HCT116 (cell line): ENCODE results near the gene TTC39C. TPM values are rescaled to one million over a fixed set of nuclear protein-coding genes. Genes with fewer than 3 reads are reported as not detected.

ENCODE experiments used
- ATAC-seq: fragments of 200-7000 bp; cut with Tn5 transposase; 2 replicates; pipeline ENCODE4 v1.9.1; 2020; ENCODE audit warnings: mild to moderate bottlenecking, moderate library complexity
- BruUV-seq: library from RNA; stranded (reverse); fragments of 400-500 nt; replicated peaks from 2 replicates; lab custom pipeline; 2021; lab: Mats Ljungman, UMichigan
- CTCF ChIA-PET: fragments of 300-600 bp; sonication (Branson Sonifier 250); formaldehyde crosslinking; loops from one replicate; lab custom pipeline; 2021; ENCODE audit warnings: antibody characterized with exemption; lab: Charles Lee
- POLR2A ChIA-PET: fragments of 300-600, 350-600 bp; sonication (Branson Sonifier 250); formaldehyde crosslinking; loops from one replicate; lab custom pipeline; 2021; ENCODE audit warnings: antibody characterized with exemption; lab: Charles Lee
- RAD21 ChIA-PET, 2 experiments: fragments of 300-600 bp; sonication (Branson Sonifier 250); formaldehyde crosslinking; loops; one replicate each; lab custom pipeline; 2023; ENCODE audit warnings: low total read pairs in 2 of 2; ENCODE audit not compliant: uncharacterized antibody in 2 of 2, unreplicated experiment in 2 of 2, low non-redundant PET in 1 of 2; lab: Charles Lee
- DNase-seq: peaks from one replicate; pipeline ENCODE4 v3.0.0-alpha.2; 2010; ENCODE audit warnings: low read depth, low spot score
- H2AFZ ChIP-seq: fragments of 200-600 bp; shearing (Covaris generic), sonication (generic); 2 replicates; pipeline ENCODE4 v1.6.1; 2017; ENCODE audit warnings: low read depth, mixed run types, mixed read lengths, antibody characterized with exemption, low read length; ENCODE audit not compliant: poor library complexity, severe bottlenecking
- H3K27ac ChIP-seq: 2 replicates; pipeline ENCODE4 v1.5.1; 2012; ENCODE audit warnings: low read depth, low read length
- H3K27me3 ChIP-seq: fragments of 200-600 bp; sonication (generic); 2 replicates; pipeline ENCODE4 v1.6.1; 2016; ENCODE audit warnings: mixed run types, low read length, mixed read lengths; ENCODE audit not compliant: insufficient read depth
- H3K36me3 ChIP-seq, 2 experiments: fragments of 200-500 bp in 1 of 2; fragments of 200-600 bp in 1 of 2; sonication (Bioruptor generic) in 1 of 2; sonication (generic) in 1 of 2; 2 replicates each; pipeline versions ENCODE4 v1.5.1 to v1.6.1; 2014 to 2016; ENCODE audit warnings: low read length in 2 of 2, inconsistent platforms in 1 of 2, mixed read lengths in 1 of 2, mixed run types in 1 of 2; ENCODE audit not compliant: insufficient read depth in 2 of 2, control insufficient read depth in 1 of 2
- H3K4me1 ChIP-seq, 2 experiments: fragments of 200-600 bp in 1 of 2; sonication (generic) in 1 of 2; 2 replicates each; pipeline versions ENCODE4 v1.5.1 to v1.6.1; 2012 to 2017; ENCODE audit warnings: low read length in 2 of 2, inconsistent platforms in 1 of 2, mild to moderate bottlenecking in 1 of 2, mixed read lengths in 1 of 2, mixed run types in 1 of 2, moderate library complexity in 1 of 2; ENCODE audit not compliant: insufficient read depth in 2 of 2, control insufficient read depth in 1 of 2
- H3K4me2 ChIP-seq: fragments of 200-600 bp; sonication (generic); 2 replicates; pipeline ENCODE4 v1.6.1; 2017; ENCODE audit warnings: mixed run types, low read length, mixed read lengths
- H3K4me3 ChIP-seq, 2 experiments: fragments of 200-600 bp in 1 of 2; sonication (generic) in 1 of 2; replicated peaks in 1 of 2; 2 replicates each; pipeline ENCODE4 v1.5.1; 2011 to 2016; ENCODE audit warnings: low read length in 2 of 2, control low read depth in 1 of 2, low read depth in 1 of 2, mild to moderate bottlenecking in 1 of 2, mixed read lengths in 1 of 2, mixed run types in 1 of 2
- H3K79me2 ChIP-seq: fragments of 200-600 bp; sonication (generic); 2 replicates; pipeline ENCODE4 v1.6.1; 2017; ENCODE audit warnings: mild to moderate bottlenecking, mixed run types, low read length, moderate library complexity, mixed read lengths; ENCODE audit not compliant: insufficient read depth
- H3K9ac ChIP-seq: fragments of 200-600 bp; sonication (generic); 2 replicates; pipeline ENCODE4 v1.6.1; 2016; ENCODE audit warnings: low read length, mixed read lengths
- H3K9me2 ChIP-seq: fragments of 200-600 bp; sonication (generic), shearing (Covaris generic); 2 replicates; pipeline ENCODE4 v1.6.1; 2017; ENCODE audit warnings: mixed run types, mild to moderate bottlenecking, moderate library complexity; ENCODE audit not compliant: insufficient read depth
- H3K9me3 ChIP-seq, 2 experiments: fragments of 200-500 bp in 1 of 2; fragments of 200-600 bp in 1 of 2; sonication (Bioruptor generic) in 1 of 2; sonication (generic) in 1 of 2; 2 replicates each; pipeline ENCODE4 v1.6.1; 2014 to 2017; ENCODE audit warnings: low read length in 2 of 2, mixed read lengths in 2 of 2, inconsistent platforms in 1 of 2, low read depth in 1 of 2, mild to moderate bottlenecking in 1 of 2, mixed run types in 1 of 2, moderate library complexity in 1 of 2; ENCODE audit not compliant: control insufficient read depth in 1 of 2, insufficient read depth in 1 of 2
- H4K20me1 ChIP-seq: fragments of 200-600 bp; sonication (generic), shearing (Covaris generic); 2 replicates; pipeline ENCODE4 v1.6.1; 2017; ENCODE audit warnings: mixed run types, mild to moderate bottlenecking, moderate library complexity; ENCODE audit not compliant: insufficient read depth
- CBX3 ChIP-seq: IDR thresholded peaks from 2 replicates; pipeline ENCODE4 v1.6.1; 2012; ENCODE audit warnings: low read depth
- CEBPB ChIP-seq: IDR thresholded peaks from 2 replicates; pipeline ENCODE4 v1.6.1; 2012; ENCODE audit warnings: low read depth
- EGR1 ChIP-seq: IDR thresholded peaks from 2 replicates; pipeline ENCODE4 v1.6.1; 2012; ENCODE audit warnings: low read depth
- ELF1 ChIP-seq: IDR thresholded peaks from 2 replicates; pipeline ENCODE4 v1.6.1; 2012; ENCODE audit warnings: low read depth, borderline replicate concordance
- EZH2phosphoT487 ChIP-seq: fragments of 200-600 bp; IDR thresholded peaks from 2 replicates; pipeline ENCODE4 v1.6.1; 2018; ENCODE audit warnings: antibody characterized with exemption, borderline replicate concordance
- JUND ChIP-seq: IDR thresholded peaks from 2 replicates; pipeline ENCODE4 v1.6.1; 2012
- MAX ChIP-seq: IDR thresholded peaks from 2 replicates; pipeline ENCODE4 v1.6.1; 2012
- POLR2A ChIP-seq: IDR thresholded peaks from 2 replicates; pipeline ENCODE4 v1.7.0; 2011; ENCODE audit warnings: borderline replicate concordance; ENCODE audit not compliant: insufficient read depth, insufficient read length; ENCODE audit errors: extremely low read depth
- POLR2AphosphoS5 ChIP-seq: IDR thresholded peaks from 2 replicates; pipeline ENCODE4 v1.6.1; 2011; ENCODE audit warnings: mild to moderate bottlenecking, low read depth, low read length, moderate library complexity
- SRF ChIP-seq: IDR thresholded peaks from 2 replicates; pipeline ENCODE4 v1.6.1; 2012; ENCODE audit warnings: low read depth
- TCF7L2 ChIP-seq: IDR thresholded peaks from 2 replicates; pipeline ENCODE4 v1.7.0; 2011; ENCODE audit warnings: borderline replicate concordance, inconsistent platforms; ENCODE audit not compliant: insufficient read depth, insufficient read length; ENCODE audit errors: extremely low read depth
- ZFX ChIP-seq: fragments of 450-650 bp; IDR thresholded peaks from 2 replicates; pipeline ENCODE4 v1.6.1; 2017
- intact Hi-C: fragments of 100-400 bp; cut with micrococcal nuclease; formaldehyde crosslinking; loops from 2 replicates; pipeline ENCODE4 v1.10.0; 2022
- total RNA-seq: library from RNA; stranded (reverse); gene quantifications from one replicate; pipeline ENCODE4 v1.2.1, GENCODE V29; 2021; ENCODE audit not compliant: unreplicated experiment
- TF ChIP-seq, protein P1 (sequence below): IDR thresholded peaks from 2 replicates; pipeline ENCODE4 v1.6.1; 2012
- TF ChIP-seq, protein P2 (sequence below), 3 experiments: fragments of 200-600 bp in 1 of 3; sonication (generic) in 1 of 3; IDR thresholded peaks in 2 of 3; conservative IDR thresholded peaks in 1 of 3; 2 replicates each; pipeline ENCODE4 v1.5.1; 2012 to 2017; ENCODE audit warnings: low read depth in 2 of 3, low read length in 2 of 3, antibody characterized with exemption in 1 of 3, borderline replicate concordance in 1 of 3, control low read depth in 1 of 3, mild to moderate bottlenecking in 1 of 3, mixed read lengths in 1 of 3, mixed run types in 1 of 3, moderate library complexity in 1 of 3; ENCODE audit not compliant: insufficient read depth in 1 of 3

Gene TTC39C
- total RNA-seq, 1 experiment from 2014 or later, result 24.8 TPM

- Histone ChIP-seq H3K36me3 (no peaks in the 10 kb centered on the region), H3K27ac (no peak overlapping the region), H3K4me1 (peaks cover 0 to 1% of the 10 kb centered on the region in 2 experiments; a peak in 1 of 4 replicates), H3K4me2 (no peak overlapping the region), H3K9ac (no peak overlapping the region), H3K27me3 (no peaks in the 10 kb centered on the region), H3K9me2 (no peaks in the 10 kb centered on the region), H3K79me2 (no peaks in the 10 kb centered on the region), H2AFZ (no peak overlapping the region), H4K20me1 (no peaks in the 10 kb centered on the region), H3K9me3 (no peaks in the 10 kb centered on the region), H3K4me3 (no peak overlapping the region)
- DNase-seq, result no peak
- no peak for ATAC-seq
- TF ChIP-seq, protein P1, sequence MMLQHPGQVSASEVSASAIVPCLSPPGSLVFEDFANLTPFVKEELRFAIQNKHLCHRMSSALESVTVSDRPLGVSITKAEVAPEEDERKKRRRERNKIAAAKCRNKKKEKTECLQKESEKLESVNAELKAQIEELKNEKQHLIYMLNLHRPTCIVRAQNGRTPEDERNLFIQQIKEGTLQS, result no peak
- no peak for TF ChIP-seq JUND
- TF ChIP-seq POLR2AphosphoS5, result no peak
- TF ChIP-seq EZH2phosphoT487, result no peak
- no peak for TF ChIP-seq CEBPB
- no peak for TF ChIP-seq POLR2A
- no peak for TF ChIP-seq TCF7L2
- no peak for TF ChIP-seq EGR1
- no peak for TF ChIP-seq ZFX
- no peak for TF ChIP-seq MAX
- TF ChIP-seq CBX3, result no peak
- no peak for TF ChIP-seq SRF
- TF ChIP-seq, protein P2, sequence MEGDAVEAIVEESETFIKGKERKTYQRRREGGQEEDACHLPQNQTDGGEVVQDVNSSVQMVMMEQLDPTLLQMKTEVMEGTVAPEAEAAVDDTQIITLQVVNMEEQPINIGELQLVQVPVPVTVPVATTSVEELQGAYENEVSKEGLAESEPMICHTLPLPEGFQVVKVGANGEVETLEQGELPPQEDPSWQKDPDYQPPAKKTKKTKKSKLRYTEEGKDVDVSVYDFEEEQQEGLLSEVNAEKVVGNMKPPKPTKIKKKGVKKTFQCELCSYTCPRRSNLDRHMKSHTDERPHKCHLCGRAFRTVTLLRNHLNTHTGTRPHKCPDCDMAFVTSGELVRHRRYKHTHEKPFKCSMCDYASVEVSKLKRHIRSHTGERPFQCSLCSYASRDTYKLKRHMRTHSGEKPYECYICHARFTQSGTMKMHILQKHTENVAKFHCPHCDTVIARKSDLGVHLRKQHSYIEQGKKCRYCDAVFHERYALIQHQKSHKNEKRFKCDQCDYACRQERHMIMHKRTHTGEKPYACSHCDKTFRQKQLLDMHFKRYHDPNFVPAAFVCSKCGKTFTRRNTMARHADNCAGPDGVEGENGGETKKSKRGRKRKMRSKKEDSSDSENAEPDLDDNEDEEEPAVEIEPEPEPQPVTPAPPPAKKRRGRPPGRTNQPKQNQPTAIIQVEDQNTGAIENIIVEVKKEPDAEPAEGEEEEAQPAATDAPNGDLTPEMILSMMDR (IDR thresholded peaks at IDR 0.05 in 2 of 3, conservative IDR thresholded peaks at IDR 0.05 in 1 of 3; ENCODE audit: borderline replicate concordance in 1 of 3, insufficient read depth in 1 of 3, low read depth in 2 of 3, low read length in 2 of 3), result no peak
- TF ChIP-seq ELF1, result no peak
- RAD21 ChIA-PET, result no interaction called here
- BruUV-seq, result no TSS peak
- CTCF ChIA-PET, result no interaction called here
- POLR2A ChIA-PET, result no interaction called here
- intact Hi-C loops, result no loop called here
Observed at GRCh38 chr18:24003903-24004640, 10.5 kb upstream of the TTC39C start.
